IMR-90 (cell line): Measurements from ENCODE around the gene KRTAP19-2. TPM values are rescaled to one million over a fixed set of nuclear protein-coding genes. Genes with fewer than 3 reads are reported as not detected.
A peak's percentile ranks its signal among the peaks of the same experiment; 100 is the strongest.

Source experiments
- ATAC-seq: fragments of 200-7000 bp; cut with Tn5 transposase; 2 replicates; pipeline ENCODE4 v1.9.1; 2020; ENCODE audit warnings: low read depth, mild to moderate bottlenecking, moderate library complexity
- BruUV-seq: library from RNA; stranded (reverse); fragments of 400-500 nt; replicated peaks from 2 replicates; lab custom pipeline; 2021; lab: Mats Ljungman, UMichigan
- CTCF ChIA-PET: fragments of 300-600 bp; formaldehyde crosslinking; extraction: SDS; loops from one replicate; lab custom pipeline; 2021; ENCODE audit warnings: antibody characterized with exemption; lab: Yijun Ruan, JAX
- POLR2A ChIA-PET: fragments of 300-600 bp; sonication (Branson Sonifier 250); formaldehyde crosslinking; loops from one replicate; lab custom pipeline; 2022; ENCODE audit warnings: antibody characterized with exemption; ENCODE audit not compliant: unreplicated experiment; lab: Charles Lee
- DNase-seq: peaks from one replicate; pipeline ENCODE4 v3.0.0; 2013
- H2AFZ ChIP-seq: replicated peaks from 2 replicates; pipeline ENCODE3; 2013; ENCODE audit warnings: low read length, mild to moderate bottlenecking; ENCODE audit not compliant: poor library complexity
- H2AK5ac ChIP-seq: 2 replicates; pipeline ENCODE4 v1.6.1; 2013; ENCODE audit warnings: low read depth, low read length, inconsistent platforms
- H2AK9ac ChIP-seq: replicated peaks from 2 replicates; pipeline ENCODE3; 2013; ENCODE audit warnings: mild to moderate bottlenecking, low read depth, low read length, moderate library complexity; ENCODE audit not compliant: poor library complexity
- H2BK120ac ChIP-seq: 2 replicates; pipeline ENCODE4 v1.6.1; 2013; ENCODE audit warnings: low read depth, low read length, inconsistent platforms
- H2BK15ac ChIP-seq: 3 replicates; pipeline ENCODE4 v1.6.1; 2013; ENCODE audit warnings: low read depth, low read length, inconsistent platforms
- H2BK20ac ChIP-seq: 2 replicates; pipeline ENCODE4 v1.6.1; 2013; ENCODE audit warnings: low read depth, mild to moderate bottlenecking, inconsistent platforms, low read length, moderate library complexity
- H2BK5ac ChIP-seq: 2 replicates; pipeline ENCODE4 v1.6.1; 2013; ENCODE audit warnings: mild to moderate bottlenecking, low read depth, low read length, inconsistent platforms; ENCODE audit not compliant: poor library complexity, severe bottlenecking
- H3K14ac ChIP-seq: replicated peaks from 2 replicates; pipeline ENCODE4 v1.6.1; 2013; ENCODE audit warnings: low read depth, low read length, inconsistent platforms
- H3K18ac ChIP-seq: 2 replicates; pipeline ENCODE4 v1.6.1; 2013; ENCODE audit warnings: low read depth, low read length, control low read depth
- H3K23ac ChIP-seq: 2 replicates; pipeline ENCODE4 v1.6.1; 2013; ENCODE audit warnings: low read depth, low read length, inconsistent platforms
- H3K27ac ChIP-seq: 2 replicates; pipeline ENCODE4 v1.5.1; 2013; ENCODE audit warnings: mild to moderate bottlenecking, control low read depth, low read length; ENCODE audit not compliant: insufficient read depth
- H3K27me3 ChIP-seq: 2 replicates; pipeline ENCODE4 v1.6.1; 2013; ENCODE audit warnings: low read length; ENCODE audit not compliant: control insufficient read depth, insufficient read depth
- H3K36me3 ChIP-seq: 2 replicates; pipeline ENCODE4 v1.6.1; 2013; ENCODE audit warnings: low read length, mixed read lengths; ENCODE audit not compliant: control insufficient read depth, insufficient read depth
- H3K4ac ChIP-seq: 2 replicates; pipeline ENCODE4 v1.6.1; 2013; ENCODE audit warnings: low read depth, low read length, inconsistent platforms
- H3K4me1 ChIP-seq: 2 replicates; pipeline ENCODE4 v1.6.1; 2013; ENCODE audit warnings: low read length, mixed read lengths; ENCODE audit not compliant: control insufficient read depth, insufficient read depth
- H3K4me2 ChIP-seq: 2 replicates; pipeline ENCODE4 v1.6.1; 2013; ENCODE audit warnings: low read depth, mild to moderate bottlenecking, control low read depth, low read length, moderate library complexity
- H3K4me3 ChIP-seq: 2 replicates; pipeline ENCODE4 v1.5.1; 2013; ENCODE audit warnings: low read depth, mild to moderate bottlenecking, control low read depth, low read length, moderate library complexity; ENCODE audit not compliant: insufficient read depth
- H3K56ac ChIP-seq: 2 replicates; pipeline ENCODE4 v1.6.1; 2013; ENCODE audit warnings: low read length, inconsistent platforms; ENCODE audit not compliant: insufficient read depth; ENCODE audit errors: extremely low read depth
- H3K79me1 ChIP-seq, 2 experiments: 2 replicates each; pipeline ENCODE4 v1.6.1; 2013; ENCODE audit warnings: low read length in 2 of 2, inconsistent platforms in 1 of 2, low read depth in 1 of 2
- H3K9ac ChIP-seq: 2 replicates; pipeline ENCODE4 v1.6.1; 2013; ENCODE audit warnings: low read depth, low read length, control low read depth
- H3K9me1 ChIP-seq: 2 replicates; pipeline ENCODE4 v1.6.1; 2013; ENCODE audit warnings: low read length, inconsistent platforms; ENCODE audit not compliant: insufficient read depth
- H3K9me3 ChIP-seq: 2 replicates; pipeline ENCODE4 v1.6.1; 2013; ENCODE audit warnings: low read length; ENCODE audit not compliant: control insufficient read depth, insufficient read depth
- H4K20me1 ChIP-seq: 2 replicates; pipeline ENCODE4 v1.6.1; 2013; ENCODE audit warnings: low read length, inconsistent platforms; ENCODE audit not compliant: insufficient read depth
- H4K5ac ChIP-seq: 2 replicates; pipeline ENCODE4 v1.6.1; 2013; ENCODE audit warnings: mild to moderate bottlenecking, low read depth, low read length, control low read depth
- H4K8ac ChIP-seq, 2 experiments: 2 replicates each; pipeline ENCODE4 v1.6.1; 2013; ENCODE audit warnings: low read depth in 2 of 2, low read length in 2 of 2, control low read depth in 1 of 2, inconsistent platforms in 1 of 2
- H4K91ac ChIP-seq: 2 replicates; pipeline ENCODE4 v1.6.1; 2013; ENCODE audit warnings: low read depth, low read length, inconsistent platforms; ENCODE audit not compliant: insufficient read depth
- CEBPB ChIP-seq: IDR thresholded peaks from 2 replicates; pipeline ENCODE4 v1.6.1; 2012; ENCODE audit warnings: low read depth, low read length, improper control_type of control experiment
- WGBS, 2 experiments: methylation state at CpG; one replicate each; pipeline versions ENCODE4 v1.1.5 to v1.1.7; 2013; ENCODE audit warnings: missing lambda C conversion rate in 2 of 2; ENCODE audit not compliant: insufficient read length in 1 of 2; ENCODE audit errors: extremely low coverage in 2 of 2; 5-methylcytosine and 5-hydroxymethylcytosine counted together
- dilution Hi-C: fragments of 300-500 bp; cut with HindIII; formaldehyde crosslinking; loops from one replicate; pipeline ENCODE4 v1.14.3; 2018; ENCODE audit warnings: low sequenced_read_pairs; ENCODE audit not compliant: unreplicated experiment
- in situ Hi-C: fragments of 300-500 bp; cut with MboI; formaldehyde crosslinking; loops from 3 replicates; pipeline ENCODE4 v1.14.3; 2019; ENCODE audit warnings: low sequenced_read_pairs, inconsistent platforms, mixed read lengths
- intact Hi-C: fragments of 100-400 bp; cut with micrococcal nuclease; formaldehyde crosslinking; loops from 2 replicates; pipeline ENCODE4 v1.10.0; 2022
- polyA plus RNA-seq, 3 experiments: library from polyadenylated mRNA; depleted of rRNA; stranded (reverse); fragments of >200 nt; gene quantifications; 2 replicates each; pipeline ENCODE4 v1.2.3, GENCODE V29; 2012; ENCODE audit warnings: low replicate concordance in 1 of 3
- total RNA-seq: library from RNA; depleted of rRNA; stranded (reverse); fragments of >200 nt; gene quantifications from 2 replicates; pipeline ENCODE4 v1.2.3, GENCODE V29; 2012
- TF ChIP-seq, protein P1 (sequence below): fragments of 150-350 bp; IDR thresholded peaks from 2 replicates; pipeline ENCODE4 v1.6.1; 2016; ENCODE audit warnings: low read depth, mild to moderate bottlenecking, low read length, moderate library complexity, borderline replicate concordance

The KRTAP19-2 gene
- total and polyA plus RNA-seq, 2 of the 4 experiments (the other 2 are of a cell fraction): not detected

DNA sequence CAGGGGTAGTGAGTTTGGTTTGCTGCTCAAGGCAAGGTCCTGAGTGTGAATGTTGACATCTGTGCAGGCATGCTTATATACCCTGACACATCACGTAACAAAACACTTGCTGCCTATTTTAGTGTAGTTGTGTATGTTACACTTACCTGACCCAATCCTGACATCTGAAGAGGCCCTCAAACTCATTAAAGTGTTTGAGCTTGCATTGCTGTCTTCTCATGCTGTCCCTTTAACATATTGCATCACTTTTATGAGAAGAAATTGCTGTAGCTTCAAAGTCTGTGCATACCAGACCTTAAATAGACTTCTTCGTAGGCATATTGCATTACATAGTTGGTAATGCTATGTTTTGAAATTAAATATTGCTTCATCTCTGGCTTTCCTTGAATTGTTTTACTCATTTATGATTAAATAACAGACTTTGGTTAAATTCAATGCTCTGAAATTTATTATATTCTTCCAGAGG lies 4.8 kb upstream of the KRTAP19-2 start, which contains the start of gene KRTAP19-3:
Gene KRTAP19-3 (minus strand): TSS at position 51 of the 466 bp plus-strand sequence. CDS start 56 bp downstream, outside the sequence.
- Histone ChIP-seq H2BK15ac (no peak within 1 kb of the TSS), H3K9me3 (peaks cover 13% of the 10 kb centered on the region), H2AK9ac (no peak within 1 kb of the TSS), H2BK5ac (no peak within 1 kb of the TSS), H4K20me1 (no peaks in the 10 kb centered on the region), H3K4me3 (no peak within 1 kb of the TSS), H2BK120ac (no peak within 1 kb of the TSS), H3K9me1 (no peaks in the 10 kb centered on the region), H3K18ac (no peak within 1 kb of the TSS), H3K4me1 (no peaks in the 10 kb centered on the region), H3K27ac (no peak within 1 kb of the TSS), H3K56ac (no peak within 1 kb of the TSS), H4K91ac (no peak within 1 kb of the TSS), H4K8ac (no peak within 1 kb of the TSS), H3K36me3 (no peaks in the 10 kb centered on the region), H3K4ac (no peak within 1 kb of the TSS), H2AK5ac (no peak within 1 kb of the TSS), H3K14ac (no peak within 1 kb of the TSS), H4K5ac (no peak within 1 kb of the TSS), H3K9ac (no peak within 1 kb of the TSS), H3K27me3 (no peaks in the 10 kb centered on the region), H3K23ac (no peak within 1 kb of the TSS), H2AFZ (no peak within 1 kb of the TSS), H3K79me1 (no peaks in the 10 kb centered on the region), H2BK20ac (no peak within 1 kb of the TSS), H3K4me2 (no peak within 1 kb of the TSS)
- no peak for ATAC-seq
- dilution Hi-C loops (no loop called here), intact Hi-C loops (no loop called here), in situ Hi-C loops (no loop called here)
- no TSS peak for BruUV-seq
- ChIA-PET POLR2A (no interaction called here), CTCF (no interaction called here)
- WGBS, 2 experiments: no CpG with 5 or more reads among the region's 2 CpGs
- DNase-seq: no peak
- TF ChIP-seq, protein P1, sequence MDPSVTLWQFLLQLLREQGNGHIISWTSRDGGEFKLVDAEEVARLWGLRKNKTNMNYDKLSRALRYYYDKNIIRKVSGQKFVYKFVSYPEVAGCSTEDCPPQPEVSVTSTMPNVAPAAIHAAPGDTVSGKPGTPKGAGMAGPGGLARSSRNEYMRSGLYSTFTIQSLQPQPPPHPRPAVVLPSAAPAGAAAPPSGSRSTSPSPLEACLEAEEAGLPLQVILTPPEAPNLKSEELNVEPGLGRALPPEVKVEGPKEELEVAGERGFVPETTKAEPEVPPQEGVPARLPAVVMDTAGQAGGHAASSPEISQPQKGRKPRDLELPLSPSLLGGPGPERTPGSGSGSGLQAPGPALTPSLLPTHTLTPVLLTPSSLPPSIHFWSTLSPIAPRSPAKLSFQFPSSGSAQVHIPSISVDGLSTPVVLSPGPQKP: no peak
- 0 out of 2 replicates have a peak, but pooled peaks have one; percentile 41 for TF ChIP-seq CEBPB
